C4-2B (cell line): ENCODE data around the gene CCNY.

Source experiments
- CTCF ChIP-seq: fragments of 450-650 bp; conservative IDR thresholded peaks from 2 replicates; pipeline ENCODE4 v1.5.1; 2017; ENCODE audit warnings: mild to moderate bottlenecking
- ZFX ChIP-seq: fragments of 450-650 bp; IDR thresholded peaks from 2 replicates; pipeline ENCODE4 v1.6.1; 2017

GRCh38 chr10:35463105-35463867, 127.0 kb downstream of the CCNY start:
- TF ChIP-seq CTCF (no peak), ZFX (no peak)
